ENCODE results near the gene FIBP.

Gene FIBP

DNA sequence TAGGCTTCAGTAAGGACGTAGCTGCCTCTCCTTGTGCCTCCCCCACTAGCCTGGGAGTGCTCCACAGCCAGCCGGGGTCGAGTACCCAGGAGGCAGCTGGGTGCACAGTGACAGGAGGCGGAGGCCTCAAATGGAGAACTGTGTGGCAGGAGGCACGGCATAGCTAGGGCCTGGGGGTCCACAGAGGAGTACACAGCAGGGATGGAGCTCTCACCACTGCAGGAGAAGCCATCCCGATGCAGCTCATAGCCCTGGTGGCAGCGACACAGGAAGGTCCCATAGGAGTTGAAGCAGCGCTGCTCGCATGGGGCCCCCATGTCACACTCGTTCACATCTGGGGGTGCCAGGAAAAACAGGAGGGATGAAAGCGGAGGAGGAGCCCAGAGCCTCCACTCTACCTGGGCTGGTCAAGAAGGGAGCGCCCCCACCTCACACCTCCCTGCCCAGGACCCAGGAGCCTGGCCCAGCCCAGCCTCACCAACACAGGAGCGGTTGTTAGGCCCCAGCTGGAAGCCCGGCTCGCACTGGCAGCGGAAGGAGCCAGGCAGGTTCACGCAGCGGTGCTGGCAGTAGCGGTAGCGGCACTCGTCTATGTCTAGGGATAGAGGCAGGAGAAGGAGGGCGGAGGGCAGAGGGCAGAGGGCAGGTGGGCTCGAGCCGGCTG, 18.5 kb downstream of the FIBP start:
- Histone ChIP-seq H2AFZ (ENCODE audit: low read depth) (no peak overlapping the region), H3K4me1 (ENCODE audit: low read depth, poor library complexity, severe bottlenecking) (peaks cover 13% of the 10 kb centered on the region), H4K20me1 (ENCODE audit: insufficient read depth) (no peaks in the 10 kb centered on the region), H3K4me3 (IDR thresholded peaks at IDR 0.05; ENCODE audit: insufficient read depth, low read depth, low read length) (no peak overlapping the region), H3K27ac (no peak overlapping the region), H3K36me3 (ENCODE audit: insufficient read depth) (no peaks in the 10 kb centered on the region), H3K79me2 (ENCODE audit: insufficient read depth, low read depth) (no peaks in the 10 kb centered on the region), H3K4me2 (no peak overlapping the region), H3K27me3 (ENCODE audit: insufficient read depth, low read depth) (no peaks in the 10 kb centered on the region), H3K9ac (no peak overlapping the region)
- TF ChIP-seq, protein P1, sequence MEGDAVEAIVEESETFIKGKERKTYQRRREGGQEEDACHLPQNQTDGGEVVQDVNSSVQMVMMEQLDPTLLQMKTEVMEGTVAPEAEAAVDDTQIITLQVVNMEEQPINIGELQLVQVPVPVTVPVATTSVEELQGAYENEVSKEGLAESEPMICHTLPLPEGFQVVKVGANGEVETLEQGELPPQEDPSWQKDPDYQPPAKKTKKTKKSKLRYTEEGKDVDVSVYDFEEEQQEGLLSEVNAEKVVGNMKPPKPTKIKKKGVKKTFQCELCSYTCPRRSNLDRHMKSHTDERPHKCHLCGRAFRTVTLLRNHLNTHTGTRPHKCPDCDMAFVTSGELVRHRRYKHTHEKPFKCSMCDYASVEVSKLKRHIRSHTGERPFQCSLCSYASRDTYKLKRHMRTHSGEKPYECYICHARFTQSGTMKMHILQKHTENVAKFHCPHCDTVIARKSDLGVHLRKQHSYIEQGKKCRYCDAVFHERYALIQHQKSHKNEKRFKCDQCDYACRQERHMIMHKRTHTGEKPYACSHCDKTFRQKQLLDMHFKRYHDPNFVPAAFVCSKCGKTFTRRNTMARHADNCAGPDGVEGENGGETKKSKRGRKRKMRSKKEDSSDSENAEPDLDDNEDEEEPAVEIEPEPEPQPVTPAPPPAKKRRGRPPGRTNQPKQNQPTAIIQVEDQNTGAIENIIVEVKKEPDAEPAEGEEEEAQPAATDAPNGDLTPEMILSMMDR (conservative IDR thresholded peaks at IDR 0.05; ENCODE audit: low read depth, low read length), result no peak

GRCh38 chr11:65868907-65869306, 19.4 kb downstream of the FIBP start:
- TF ChIP-seq, protein P1 (conservative IDR thresholded peaks at IDR 0.05; ENCODE audit: low read depth, low read length), result no peak
- no peak overlapping the region for H3K27ac ChIP-seq
- no peaks in the 10 kb centered on the region for H3K36me3 ChIP-seq (ENCODE audit: insufficient read depth)
- no peaks in the 10 kb centered on the region for H3K27me3 ChIP-seq (ENCODE audit: insufficient read depth, low read depth)
- no peak overlapping the region for H2AFZ ChIP-seq (ENCODE audit: low read depth)
- no peaks in the 10 kb centered on the region for H3K79me2 ChIP-seq (ENCODE audit: insufficient read depth, low read depth)
- H3K9ac ChIP-seq, result no peak overlapping the region
- no peak overlapping the region for H3K4me2 ChIP-seq
- peaks cover 8% of the 10 kb centered on the region for H3K4me1 ChIP-seq (ENCODE audit: low read depth, poor library complexity, severe bottlenecking)
- H4K20me1 ChIP-seq (ENCODE audit: insufficient read depth), result no peaks in the 10 kb centered on the region
- H3K4me3 ChIP-seq (IDR thresholded peaks at IDR 0.05; ENCODE audit: insufficient read depth, low read depth, low read length), result no peak overlapping the region

DNA sequence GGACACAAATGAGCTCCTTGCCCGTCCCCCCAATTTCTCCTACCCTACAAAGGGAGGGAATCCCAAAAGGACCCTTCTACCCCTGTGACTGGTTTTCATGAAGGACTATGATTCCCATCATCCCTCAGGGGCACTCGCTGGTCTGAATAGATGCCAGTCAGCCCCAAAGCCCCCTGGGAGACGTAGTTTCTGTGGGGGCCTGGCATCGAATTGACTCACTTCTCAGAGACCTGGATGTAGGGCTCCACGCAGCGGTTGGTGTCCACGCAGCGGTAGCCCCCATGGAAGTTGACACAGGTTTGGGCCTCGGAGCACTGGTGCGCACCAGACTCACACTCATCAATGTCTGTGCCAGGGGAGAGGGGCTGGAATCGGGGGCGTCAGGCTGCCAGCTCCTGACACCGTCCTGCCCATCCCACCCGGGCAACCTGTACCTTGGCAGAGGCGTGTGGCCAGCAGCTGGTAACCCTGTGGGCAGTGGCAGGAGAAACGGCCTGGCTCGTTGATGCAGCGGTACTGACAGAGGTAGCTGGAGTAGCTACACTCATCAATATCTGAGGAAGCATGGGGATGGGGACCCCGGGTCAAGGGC, 20.1 kb downstream of the FIBP start:
- no peak overlapping the region for H3K4me2 ChIP-seq
- peaks cover 4% of the 10 kb centered on the region for H3K4me1 ChIP-seq (ENCODE audit: low read depth, poor library complexity, severe bottlenecking)
- no peaks in the 10 kb centered on the region for H3K36me3 ChIP-seq (ENCODE audit: insufficient read depth)
- H3K27me3 ChIP-seq (ENCODE audit: insufficient read depth, low read depth), result no peaks in the 10 kb centered on the region
- H3K9ac ChIP-seq, result no peak overlapping the region
- H4K20me1 ChIP-seq (ENCODE audit: insufficient read depth), result no peaks in the 10 kb centered on the region
- no peak overlapping the region for H2AFZ ChIP-seq (ENCODE audit: low read depth)
- no peaks in the 10 kb centered on the region for H3K79me2 ChIP-seq (ENCODE audit: insufficient read depth, low read depth)
- TF ChIP-seq, protein P1 (conservative IDR thresholded peaks at IDR 0.05; ENCODE audit: low read depth, low read length), result no peak
- H3K4me3 ChIP-seq (IDR thresholded peaks at IDR 0.05; ENCODE audit: insufficient read depth, low read depth, low read length), result no peak overlapping the region
- no peak overlapping the region for H3K27ac ChIP-seq

- Histone ChIP-seq H3K4me2 (no peak overlapping the region), H3K36me3 (ENCODE audit: insufficient read depth) (no peaks in the 10 kb centered on the region), H4K20me1 (ENCODE audit: insufficient read depth) (no peaks in the 10 kb centered on the region), H3K4me3 (IDR thresholded peaks at IDR 0.05; ENCODE audit: insufficient read depth, low read depth, low read length) (no peak overlapping the region), H3K79me2 (ENCODE audit: insufficient read depth, low read depth) (peaks cover 4% of the 10 kb centered on the region), H2AFZ (ENCODE audit: low read depth) (no peak overlapping the region), H3K27me3 (ENCODE audit: insufficient read depth, low read depth) (no peaks in the 10 kb centered on the region), H3K9ac (no peak overlapping the region), H3K27ac (no peak overlapping the region), H3K4me1 (ENCODE audit: low read depth, poor library complexity, severe bottlenecking) (peaks cover 4% of the 10 kb centered on the region)
- TF ChIP-seq, protein P1 (conservative IDR thresholded peaks at IDR 0.05; ENCODE audit: low read depth, low read length), result no peak
Measured at GRCh38 chr11:65867284-65868071, 20.8 kb downstream of the FIBP start.

Data from KMS-11 (cell line).